HG03280 (cell line): ENCODE measurements around the gene CDR2L.
A peak's percentile ranks its signal among the peaks of the same experiment; 100 is the strongest.
"Not testable (repeated sequence)": the region's sequence is repeated elsewhere in the genome, so short reads cannot be mapped to it uniquely, and the experiment has no call there.

Experiments used
- ATAC-seq: cut with Tn5 transposase; IDR thresholded peaks from one replicate; pipeline ENCODE4 v1.9.1; 2021; ENCODE audit warnings: mild to moderate bottlenecking, moderate library complexity; ENCODE audit not compliant: unreplicated experiment

CDR2L gene

GRCh38 chr17:75006653-75007052 is 19.2 kb downstream of the CDR2L start:
- ATAC-seq: no peak

GRCh38 chr17:75008373-75008772 is 20.9 kb downstream of the CDR2L start:
- ATAC-seq: no peak

GRCh38 chr17:75009139-75009724 is 21.8 kb downstream of the CDR2L start:
- no peak for ATAC-seq

GRCh38 chr17:75010683-75011400 is 23.4 kb downstream of the CDR2L start:
- no peak for ATAC-seq

- ATAC-seq: no peak
Measured at GRCh38 chr17:75011401-75012095, 24.1 kb downstream of the CDR2L start.

- ATAC-seq: no peak
Measured at GRCh38 chr17:75012096-75012345, 24.6 kb downstream of the CDR2L start.

GRCh38 chr17:75012346-75013091 is 25.1 kb downstream of the CDR2L start, which contains the start of gene MRPL58:
TSS of gene MRPL58 (plus strand) at chr17:75012670. CDS start at chr17:75012687, 17 bp downstream.
- ATAC-seq: peak; percentile 92

GRCh38 chr17:75013092-75013559 is 25.7 kb downstream of the CDR2L start:
- no peak for ATAC-seq

GRCh38 chr17:75019146-75019545 is 31.7 kb downstream of the CDR2L start:
- ATAC-seq: no peak

GRCh38 chr17:75019710-75020109 is 32.3 kb downstream of the CDR2L start:
- ATAC-seq: no peak

GRCh38 chr17:75020331-75021110 is 33.1 kb downstream of the CDR2L start:
- ATAC-seq: no peak

GRCh38 chr17:75024686-75025397 is 37.4 kb downstream of the CDR2L start:
- ATAC-seq: no peak

- ATAC-seq: not testable (repeated sequence)
Measured at GRCh38 chr17:75025398-75025734, 37.9 kb downstream of the CDR2L start.

- ATAC-seq: not testable (repeated sequence)
Measured at GRCh38 chr17:75026650-75027049, 39.2 kb downstream of the CDR2L start.

- no peak for ATAC-seq
Measured at GRCh38 chr17:75030161-75030560, 42.7 kb downstream of the CDR2L start.

- no peak for ATAC-seq
Measured at GRCh38 chr17:75031972-75032719, 44.7 kb downstream of the CDR2L start.

- no peak for ATAC-seq
Measured at GRCh38 chr17:75032720-75033280, 45.4 kb downstream of the CDR2L start.

GRCh38 chr17:75033346-75034235 is 46.2 kb downstream of the CDR2L start:
- ATAC-seq: peak; percentile 53
